ENCODE results near the gene IFT88.

DNA sequence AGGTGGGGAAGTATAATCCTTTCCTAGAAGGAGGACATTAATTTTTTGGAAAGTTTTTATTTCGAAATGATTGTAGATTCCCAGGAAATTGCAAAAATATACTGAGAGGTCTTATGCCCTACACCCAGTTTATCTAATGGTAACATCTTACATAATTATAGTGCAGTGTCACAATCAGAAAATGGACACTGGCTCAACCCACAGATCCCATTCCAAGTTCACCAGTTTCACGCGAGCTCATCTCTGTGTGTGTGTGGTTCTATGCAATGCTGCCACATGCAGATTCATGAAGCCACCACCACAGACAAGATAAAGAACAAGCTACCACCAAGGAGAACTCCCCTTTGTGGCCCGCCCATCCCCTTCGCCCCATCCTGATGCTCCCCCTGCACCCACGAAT, 160.9 kb downstream of the IFT88 start:
- TF ChIP-seq CTCF (IDR thresholded peaks at IDR 0.05; ENCODE audit: insufficient read depth, low read length): no peak
- TF ChIP-seq REST (IDR thresholded peaks at IDR 0.05; ENCODE audit: insufficient replicate concordance, low read depth): no peak
- no peak for TF ChIP-seq POLR2AphosphoS5 (IDR thresholded peaks at IDR 0.05; ENCODE audit: low read depth)
- TF ChIP-seq GABPA (IDR thresholded peaks at IDR 0.05; ENCODE audit: low read depth): no peak
- no peak for TF ChIP-seq SPI1 (IDR thresholded peaks at IDR 0.05; ENCODE audit: borderline replicate concordance, low read depth)

Data from HL-60 (cell line).